GM12891 (cell line): Measurements from ENCODE around the gene LHCGR.

ENCODE experiments used
- POLR2A ChIP-seq: IDR thresholded peaks from 2 replicates; pipeline ENCODE4 v1.6.1; 2011; ENCODE audit warnings: low read depth, low read length, control low read depth
- POLR2AphosphoS5 ChIP-seq: IDR thresholded peaks from 2 replicates; pipeline ENCODE4 v1.6.1; 2011; ENCODE audit warnings: low read depth, low read length, control low read depth
- POU2F2 ChIP-seq: IDR thresholded peaks from 2 replicates; pipeline ENCODE4 v1.6.1; 2011; ENCODE audit warnings: low read depth, mild to moderate bottlenecking, control low read depth, low read length, moderate library complexity
- SPI1 ChIP-seq: IDR thresholded peaks from 2 replicates; pipeline ENCODE4 v1.6.1; 2011; ENCODE audit warnings: low read depth, low read length, control low read depth
- TAF1 ChIP-seq: IDR thresholded peaks from 2 replicates; pipeline ENCODE4 v1.6.1; 2011; ENCODE audit warnings: low read depth, low read length, control low read depth

- TF ChIP-seq POLR2A (no peak), POLR2AphosphoS5 (no peak), POU2F2 (no peak), TAF1 (no peak), SPI1 (no peak)
These were observed 46.2 kb downstream of the LHCGR start for GRCh38 chr2:48709096-48710034.
